ENCODE measurements around the gene TST.

Gene TST

GRCh38 chr22:36979016-36979910, 40.0 kb downstream of the TST start:
- no peak for DNase-seq

- DNase-seq: peak; percentile 51
These were observed 41.1 kb downstream of the TST start for GRCh38 chr22:36977947-36978660.

DNA sequence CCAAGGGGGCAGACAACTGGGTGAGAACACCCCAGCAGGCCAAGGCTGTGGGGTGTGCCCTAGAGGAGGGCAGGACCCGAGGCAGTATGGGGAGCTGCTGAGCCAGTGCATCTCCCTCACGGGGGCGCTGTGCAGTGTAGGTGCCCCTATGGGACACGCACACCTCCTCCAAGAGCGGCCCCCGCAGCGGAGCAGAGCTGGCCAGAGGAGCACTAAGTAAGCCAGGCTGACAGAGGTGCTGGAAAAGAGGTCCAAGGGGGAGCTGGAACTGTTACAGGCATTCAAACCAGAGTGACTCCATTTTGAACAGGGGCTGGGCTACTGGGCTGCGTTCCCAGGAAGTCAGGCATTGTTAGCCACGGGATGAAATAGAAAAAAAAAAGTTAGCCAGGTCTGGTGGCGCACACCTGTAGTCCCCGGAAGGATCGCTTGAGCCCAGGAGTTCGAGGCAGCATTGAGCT, 41.8 kb downstream of the TST start:
- DNase-seq: no peak

DNA sequence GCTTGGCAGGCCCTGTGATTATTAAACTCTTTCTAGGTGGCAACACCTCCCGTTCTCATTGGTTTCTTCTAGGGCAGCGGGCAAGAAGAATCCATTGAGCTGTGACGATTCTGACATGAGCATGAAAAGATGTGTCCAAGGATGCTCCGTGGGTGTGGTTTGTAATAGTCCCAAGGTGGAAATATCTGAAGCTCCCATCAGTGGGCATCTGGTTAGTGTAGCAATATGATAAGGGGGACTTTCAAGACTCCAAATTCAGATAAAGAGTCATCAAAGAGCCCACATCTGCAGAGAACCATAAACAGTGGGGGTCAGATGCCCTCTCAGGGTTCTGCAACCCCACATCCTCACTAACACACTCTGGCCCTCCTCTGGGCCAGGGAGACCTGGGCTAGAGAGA, 42.6 kb downstream of the TST start:
- DNase-seq: no peak

GRCh38 chr22:36971341-36972125, 47.7 kb downstream of the TST start:
- DNase-seq: no peak

GRCh38 chr22:36968249-36968964, 50.8 kb downstream of the TST start:
- no peak for DNase-seq

DNA sequence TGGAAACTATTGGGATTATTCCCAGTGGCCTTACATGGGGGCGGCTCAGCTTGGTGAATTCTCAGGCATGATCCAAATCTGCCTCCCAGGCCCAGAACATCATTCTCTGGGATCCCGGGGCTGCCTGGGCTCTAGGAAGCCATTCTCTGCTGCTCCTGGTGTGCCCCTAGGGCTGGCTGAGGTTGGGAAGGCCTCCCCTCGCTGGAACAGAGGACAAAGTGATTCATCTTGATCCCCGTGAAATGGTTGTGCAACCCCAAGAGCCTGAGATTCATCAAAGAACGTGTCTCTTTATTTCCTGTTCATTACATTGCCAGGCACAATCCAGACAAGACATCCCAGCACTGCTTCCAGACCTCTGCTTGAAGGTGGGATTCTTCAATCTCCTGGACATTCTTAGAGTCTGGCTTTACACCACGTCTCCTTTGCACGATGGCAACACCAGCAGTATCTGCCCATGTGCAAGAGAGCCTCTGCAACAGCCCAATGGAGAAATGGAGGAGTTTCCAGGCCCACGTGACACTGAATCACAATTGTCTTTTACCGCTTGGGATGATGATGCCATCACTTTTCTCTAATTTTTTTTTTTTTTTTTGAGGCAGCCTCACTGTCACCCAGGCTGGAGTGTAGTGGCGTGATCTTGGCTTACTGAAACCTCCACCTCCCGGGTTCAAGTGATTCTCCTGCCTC, 52.3 kb downstream of the TST start:
- DNase-seq: no peak

DNA sequence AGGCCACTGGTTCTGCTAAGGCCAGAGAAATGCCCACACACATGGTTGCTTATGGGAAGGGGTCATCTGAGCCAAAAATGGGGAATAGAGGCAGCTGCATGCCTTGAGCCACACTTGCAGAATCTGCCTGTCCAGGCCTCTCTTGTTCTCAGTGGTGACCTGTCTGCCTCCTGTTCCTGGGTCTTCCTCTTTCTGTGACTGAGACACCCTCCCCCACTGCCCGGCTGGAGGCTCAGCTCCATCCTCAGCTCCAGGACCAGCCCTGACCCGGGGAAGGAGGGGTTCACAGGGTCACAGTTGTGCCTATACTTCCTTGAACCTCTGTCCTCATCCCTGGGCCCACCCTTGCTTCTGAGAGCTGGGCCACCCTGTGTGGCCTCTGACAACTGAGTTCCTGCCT, 53.6 kb downstream of the TST start:
- no peak for DNase-seq

DNA sequence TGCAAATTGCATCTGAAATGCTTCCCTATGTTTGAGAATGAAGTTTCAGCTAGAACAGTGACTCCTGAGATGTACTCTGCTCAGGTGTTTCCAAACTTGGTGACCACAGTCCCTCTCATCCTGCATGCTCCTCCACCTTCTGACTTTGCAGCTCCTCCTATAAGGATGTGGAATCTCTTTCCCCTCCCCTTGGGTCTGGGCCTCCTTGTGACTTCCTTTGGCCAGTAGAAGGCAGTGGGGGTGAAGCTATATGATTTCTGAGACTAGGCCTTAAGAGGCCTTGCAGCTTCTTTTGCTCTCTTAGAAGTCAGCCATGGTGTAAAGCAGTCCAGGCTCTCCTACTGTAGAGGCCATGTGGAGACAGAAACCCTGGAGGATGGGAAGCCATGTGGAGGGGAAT, 55.1 kb downstream of the TST start:
- no peak for DNase-seq

DNA sequence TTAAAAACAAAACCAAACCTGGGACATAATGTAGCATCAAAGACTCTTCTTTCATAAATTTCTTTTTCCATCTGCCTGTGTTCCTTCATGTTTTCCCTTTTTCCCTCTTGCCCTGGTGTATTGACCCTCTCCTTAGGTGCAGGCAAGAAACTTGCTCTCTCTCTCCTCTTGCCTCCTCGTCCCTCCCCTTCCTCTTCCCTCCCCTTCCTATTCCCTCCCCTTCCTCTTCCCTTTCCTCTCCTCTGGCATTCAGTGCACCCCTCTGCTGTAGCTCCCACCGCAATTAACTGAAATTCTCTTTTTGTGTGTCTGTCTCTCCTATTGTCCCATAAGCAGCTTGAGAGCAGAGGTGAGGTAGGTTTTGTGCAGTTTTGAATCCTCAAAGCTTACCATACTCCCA, 55.9 kb downstream of the TST start:
- DNase-seq: no peak

- DNase-seq: no peak
These were observed 57.6 kb downstream of the TST start for GRCh38 chr22:36961626-36962025.
